GM18951 (cell line): ENCODE data around the gene CNTNAP1.
"Not testable (repeated sequence)": the region's sequence is repeated elsewhere in the genome, so short reads cannot be mapped to it uniquely, and the experiment has no call there.

Experiments used
- POLR2A ChIP-seq: IDR thresholded peaks from 4 replicates; pipeline ENCODE4 v1.6.1; 2011; ENCODE audit warnings: mild to moderate bottlenecking; ENCODE audit not compliant: insufficient read length, insufficient read depth; ENCODE audit errors: extremely low read depth
- in situ Hi-C: fragments of 300-500 bp; cut with MboI; formaldehyde crosslinking; loops from one replicate; pipeline ENCODE4 v1.12.0; 2022; ENCODE audit warnings: low sequenced_read_pairs, mixed read lengths, inconsistent platforms; ENCODE audit not compliant: unreplicated experiment

The CNTNAP1 gene

DNA sequence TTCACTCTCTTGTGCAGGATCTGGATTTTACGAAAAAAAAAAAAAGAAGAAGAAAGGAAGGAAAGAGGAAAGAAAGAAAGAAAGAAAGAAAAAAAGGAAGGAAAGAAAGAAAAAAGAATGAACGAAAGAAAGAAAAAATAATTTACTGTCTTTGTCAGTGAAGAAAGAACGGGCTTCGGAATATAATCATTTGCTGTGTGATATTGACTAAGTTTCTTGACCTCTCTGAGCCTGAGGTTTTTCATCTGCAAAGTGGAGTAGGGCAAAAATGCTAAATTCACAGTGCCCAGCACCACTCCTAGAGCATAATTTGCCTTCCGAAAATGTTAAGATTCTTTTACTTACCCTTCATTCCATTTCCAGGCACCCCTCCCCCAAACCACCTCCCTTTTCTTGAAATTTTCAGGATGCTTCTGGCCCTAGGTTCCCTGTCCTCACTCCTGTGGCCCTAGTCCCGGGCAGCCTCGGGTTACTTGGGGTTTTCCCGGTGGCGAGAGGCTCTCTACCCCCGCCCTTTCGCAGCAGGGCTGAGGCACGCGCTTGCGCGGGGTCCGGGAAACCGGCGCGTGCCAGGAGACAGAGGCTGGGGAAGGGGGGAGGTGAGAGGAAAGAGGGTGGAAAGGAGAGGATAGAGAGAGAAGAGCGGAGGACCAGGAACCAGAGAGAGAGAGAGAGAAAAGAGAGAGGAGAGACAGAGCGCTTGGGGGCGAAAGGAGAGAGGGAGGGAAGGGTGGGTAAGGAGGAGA is at the start of gene CNTNAP1:
Gene CNTNAP1 (plus strand): TSS at position 556 of the 746 bp plus-strand sequence. CDS start 299 bp downstream, outside the sequence.
- TF ChIP-seq POLR2A: peak; percentile 37
- in situ Hi-C loops: no loop called here

DNA sequence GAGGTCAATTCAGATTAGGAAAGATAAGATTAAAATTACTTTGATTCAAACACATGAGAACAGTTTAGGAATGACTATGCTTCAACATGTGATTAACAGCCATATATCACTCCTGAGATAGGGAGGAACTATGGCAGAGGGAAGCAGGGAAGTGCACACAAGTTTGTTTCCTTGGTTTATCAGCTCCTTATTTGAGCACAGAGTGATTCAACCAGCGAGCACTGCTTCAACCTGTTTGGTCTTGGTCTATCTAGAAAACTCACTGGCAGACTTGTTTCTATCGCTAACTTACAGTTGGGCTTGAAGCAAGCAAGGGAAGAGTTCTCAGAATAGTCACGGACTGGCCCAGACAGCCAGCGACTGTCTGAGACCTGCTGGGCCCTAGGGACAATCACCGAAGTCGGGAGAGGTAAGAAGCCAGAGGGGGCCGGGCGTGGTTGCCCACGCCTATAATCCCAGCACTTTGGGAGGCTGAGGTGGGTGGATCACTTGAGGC is 49.3 kb upstream of the CNTNAP1 start:
- TF ChIP-seq POLR2A: no peak
- in situ Hi-C loops: no loop called here

DNA sequence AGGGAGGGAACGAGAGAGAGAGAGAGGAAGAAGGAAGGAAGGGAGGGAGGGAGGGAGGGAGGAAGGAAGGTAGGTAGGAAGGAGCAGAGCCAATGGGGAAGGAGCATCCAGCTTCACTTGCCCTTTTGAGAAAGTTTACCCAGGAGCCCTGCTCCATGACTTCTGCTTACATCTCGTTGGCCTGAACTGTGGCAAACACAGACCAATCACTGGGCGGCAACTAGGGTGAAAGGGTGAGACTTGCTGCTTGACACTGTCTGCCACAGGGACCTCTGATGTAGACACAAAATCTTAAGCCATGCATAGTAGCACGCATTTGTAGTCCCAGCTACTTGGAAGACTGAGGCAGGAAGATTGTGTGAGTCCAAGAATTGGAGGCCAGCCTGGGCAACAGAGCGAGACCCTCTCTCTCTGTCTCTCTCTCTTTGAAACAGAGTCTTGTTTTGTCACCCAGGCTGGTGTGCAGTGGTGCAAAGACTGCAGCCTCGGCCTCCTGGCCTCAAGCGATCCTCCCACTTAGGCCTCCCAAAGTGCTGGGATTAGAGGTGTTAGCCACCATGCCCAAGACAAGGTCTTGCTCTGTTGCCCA is 42.7 kb upstream of the CNTNAP1 start:
- TF ChIP-seq POLR2A: no peak
- in situ Hi-C loops: no loop called here

- no peak for TF ChIP-seq POLR2A
- in situ Hi-C loops: no loop called here
These were observed 42.2 kb upstream of the CNTNAP1 start for GRCh38 chr17:42640121-42640520.

DNA sequence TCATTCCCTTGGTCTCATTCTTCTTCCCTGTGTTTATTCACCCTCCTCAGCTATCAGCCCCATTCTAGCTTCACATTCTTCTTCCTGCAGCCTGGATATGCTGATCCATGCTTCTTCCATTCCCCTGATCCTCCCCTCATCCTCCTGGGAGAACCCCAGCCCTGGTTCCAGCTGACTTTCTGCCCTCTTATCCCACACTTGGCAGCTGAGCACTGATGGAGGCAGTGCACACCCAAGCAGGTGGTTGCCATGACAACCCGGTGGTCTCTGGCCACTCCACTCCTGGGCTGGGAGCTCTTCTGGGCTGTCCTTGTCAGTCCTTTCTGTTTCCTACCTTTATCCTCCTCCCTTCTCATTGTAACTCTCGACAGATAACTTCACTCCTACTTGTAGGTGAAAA is 40.0 kb upstream of the CNTNAP1 start:
- in situ Hi-C loops: no loop called here
- no peak for TF ChIP-seq POLR2A

GRCh38 chr17:42647778-42648177 is 34.6 kb upstream of the CNTNAP1 start:
- in situ Hi-C loops: no loop called here
- no peak for TF ChIP-seq POLR2A

GRCh38 chr17:42651392-42651791 is 30.9 kb upstream of the CNTNAP1 start:
- in situ Hi-C loops: no loop called here
- no peak for TF ChIP-seq POLR2A

DNA sequence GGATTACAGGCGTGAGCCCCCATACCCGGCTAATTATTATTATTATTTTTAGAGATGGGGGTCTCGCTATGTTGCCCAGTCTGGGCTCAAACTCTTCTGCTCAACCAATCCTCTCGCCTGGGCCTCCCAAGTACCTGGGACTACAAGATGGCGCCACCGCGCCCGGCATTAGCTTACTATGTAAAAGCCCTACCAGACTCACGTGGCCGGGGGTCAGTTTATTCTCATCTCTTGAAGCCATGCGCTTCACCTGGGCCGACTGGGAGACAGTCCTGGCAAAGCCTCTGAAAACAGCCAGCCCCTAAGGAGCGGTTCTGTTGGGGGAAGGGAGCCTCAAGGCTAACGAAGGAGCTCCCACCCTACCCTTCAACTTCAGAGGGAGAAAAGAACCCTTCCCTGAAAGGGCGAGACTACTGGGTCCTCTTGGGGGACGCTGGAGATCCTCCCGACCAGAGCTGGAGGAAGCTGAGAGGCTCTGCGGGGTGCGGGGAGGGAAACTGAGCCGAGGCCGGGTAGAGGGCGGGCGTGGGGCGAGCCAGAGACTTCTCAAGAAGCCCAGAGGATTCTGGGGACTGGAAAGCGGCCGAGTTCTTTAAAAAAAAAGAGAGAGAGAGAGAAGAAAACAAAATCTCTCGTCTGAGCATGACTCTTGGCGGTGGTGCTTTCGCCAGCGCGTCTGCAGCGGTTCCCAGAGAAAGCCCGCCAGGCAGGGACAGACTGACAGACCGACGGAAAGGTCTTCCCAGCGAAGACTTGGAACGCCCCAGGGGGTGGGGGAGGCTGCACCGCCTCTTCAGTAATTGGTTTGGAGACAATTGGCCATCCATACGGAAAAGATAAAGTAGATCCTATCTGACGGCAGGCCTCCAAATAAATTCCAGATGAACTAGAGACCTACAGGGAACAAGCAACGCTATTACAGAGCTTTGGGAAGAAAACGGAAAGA is 28.9 kb upstream of the CNTNAP1 start:
- in situ Hi-C loops: no loop called here
- no peak for TF ChIP-seq POLR2A

DNA sequence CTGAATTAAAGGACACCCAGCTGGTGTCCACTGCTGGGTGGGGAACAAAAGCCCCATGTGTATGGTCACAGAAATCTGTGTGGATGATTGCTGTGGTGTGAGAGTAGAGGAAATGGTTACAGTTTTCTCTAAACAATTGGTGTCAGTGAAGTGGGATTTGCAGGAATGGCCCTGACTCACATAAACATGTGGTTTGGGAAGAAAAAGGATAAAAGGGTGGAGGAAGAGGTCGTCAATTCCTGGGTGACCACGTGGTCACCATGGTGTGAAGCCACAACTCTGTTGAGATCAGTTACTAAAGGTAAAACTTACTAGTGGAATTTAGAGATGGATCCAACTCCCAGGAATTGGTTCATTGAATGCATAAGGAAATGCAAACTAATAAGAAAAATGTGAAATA is 26.8 kb upstream of the CNTNAP1 start:
- in situ Hi-C loops: no loop called here
- TF ChIP-seq POLR2A: no peak

GRCh38 chr17:42657824-42658588 is 24.3 kb upstream of the CNTNAP1 start:
- no peak for TF ChIP-seq POLR2A
- in situ Hi-C loops: no loop called here

DNA sequence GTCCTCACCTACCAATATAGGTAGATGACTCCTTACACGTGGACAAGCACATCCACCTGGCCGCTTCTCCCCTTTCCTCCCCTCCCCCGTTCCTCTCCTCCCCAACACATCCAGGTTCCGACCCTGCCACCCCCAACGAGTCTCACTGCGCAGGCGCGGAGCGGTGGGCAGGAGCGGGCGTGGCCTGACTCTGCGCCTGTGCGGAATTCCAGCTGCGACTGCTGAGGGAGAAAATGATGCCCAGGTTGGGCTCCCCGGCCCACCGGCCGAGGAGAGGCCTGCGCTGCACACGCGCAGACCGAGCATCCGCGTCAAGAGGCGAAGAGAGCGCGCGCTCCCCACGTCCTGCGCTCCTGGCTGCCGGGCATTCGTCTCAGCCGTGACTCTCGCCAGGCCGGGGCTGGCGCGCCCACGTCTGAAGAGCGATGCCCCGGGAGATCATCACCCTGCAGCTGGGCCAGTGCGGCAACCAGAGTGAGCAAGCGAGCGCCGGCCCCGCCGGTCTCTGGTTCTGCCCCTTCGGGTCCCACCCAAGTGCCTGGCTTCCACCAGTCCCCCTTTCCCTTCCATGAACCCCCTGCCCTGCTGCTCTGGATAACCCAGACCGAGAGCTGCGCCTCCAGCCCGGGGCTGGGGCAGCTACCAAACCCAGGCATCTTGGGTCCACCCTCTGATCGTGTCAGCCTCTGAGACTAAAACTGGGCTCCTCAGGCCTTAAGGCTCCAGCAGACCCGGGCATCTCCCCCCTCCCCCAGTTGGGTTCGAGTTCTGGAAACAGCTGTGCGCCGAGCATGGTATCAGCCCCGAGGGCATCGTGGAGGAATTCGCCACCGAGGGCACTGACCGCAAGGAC is 23.0 kb upstream of the CNTNAP1 start, which contains the start of gene TUBG2:
Gene TUBG2 (plus strand): TSS at position 206 of the 853 bp plus-strand sequence. CDS start 220 bp downstream, at position 426.
- peak; percentile 82 for TF ChIP-seq POLR2A
- in situ Hi-C loops: no loop called here

GRCh38 chr17:42659932-42660274 is 22.4 kb upstream of the CNTNAP1 start:
- in situ Hi-C loops: not testable (repeated sequence)
